GM12892 (cell line): ENCODE measurements around the gene DGKI.

ENCODE experiments used
- POLR2A ChIP-seq: IDR thresholded peaks from 2 replicates; pipeline ENCODE4 v1.6.1; 2011; ENCODE audit warnings: low read depth, low read length, control low read depth
- POLR2AphosphoS5 ChIP-seq: IDR thresholded peaks from 2 replicates; pipeline ENCODE4 v1.6.1; 2011; ENCODE audit warnings: low read depth, low read length, control low read depth

GRCh38 chr7:137696988-137697387, 149.8 kb downstream of the DGKI start:
- TF ChIP-seq POLR2A (no peak), POLR2AphosphoS5 (no peak)
